Osteocyte (in vitro differentiated cells): ENCODE results near the gene PRPS1. TPM values are rescaled to one million over a fixed set of nuclear protein-coding genes. Genes with fewer than 3 reads are reported as not detected.
"Not testable (repeated sequence)": the region's sequence is repeated elsewhere in the genome, so short reads cannot be mapped to it uniquely, and the experiment has no call there.

ENCODE experiments used
- DNase-seq: peaks from one replicate; pipeline ENCODE4 v3.0.0; 2021; ENCODE audit warnings: mixed read lengths; ENCODE audit not compliant: unreplicated experiment; ENCODE audit errors: extremely low spot score
- H3K27ac Mint-ChIP-seq: one replicate; pipeline ENCODE4 v1.8.0; 2021; ENCODE audit warnings: mild to moderate bottlenecking, mixed read lengths; ENCODE audit not compliant: unreplicated experiment
- H3K27me3 Mint-ChIP-seq: one replicate; pipeline ENCODE4 v1.8.0; 2021; ENCODE audit warnings: mixed read lengths; ENCODE audit not compliant: unreplicated experiment
- H3K36me3 Mint-ChIP-seq: one replicate; pipeline ENCODE4 v1.8.0; 2021; ENCODE audit warnings: mixed read lengths; ENCODE audit not compliant: unreplicated experiment
- H3K4me1 Mint-ChIP-seq: one replicate; pipeline ENCODE4 v1.8.0; 2021; ENCODE audit warnings: mixed read lengths; ENCODE audit not compliant: unreplicated experiment
- H3K4me3 Mint-ChIP-seq: one replicate; pipeline ENCODE4 v1.8.0; 2021; ENCODE audit warnings: mild to moderate bottlenecking, moderate library complexity, mixed read lengths; ENCODE audit not compliant: unreplicated experiment
- H3K9me3 Mint-ChIP-seq: one replicate; pipeline ENCODE4 v1.8.0; 2021; ENCODE audit warnings: mixed read lengths; ENCODE audit not compliant: unreplicated experiment
- total RNA-seq: library from RNA; stranded (reverse); gene quantifications from 2 replicates; pipeline ENCODE4 v1.2.1, GENCODE V29; 2021
- TF ChIP-seq, protein P1 (sequence below): fragments of 200-600 bp; sonication (generic); IDR thresholded peaks from 2 replicates; pipeline ENCODE4 v1.5.0; 2021; ENCODE audit warnings: antibody characterized with exemption, mild to moderate bottlenecking, moderate library complexity

PRPS1 gene
- total RNA-seq, 1 donor from 2014 or later: 27.6 TPM

DNA sequence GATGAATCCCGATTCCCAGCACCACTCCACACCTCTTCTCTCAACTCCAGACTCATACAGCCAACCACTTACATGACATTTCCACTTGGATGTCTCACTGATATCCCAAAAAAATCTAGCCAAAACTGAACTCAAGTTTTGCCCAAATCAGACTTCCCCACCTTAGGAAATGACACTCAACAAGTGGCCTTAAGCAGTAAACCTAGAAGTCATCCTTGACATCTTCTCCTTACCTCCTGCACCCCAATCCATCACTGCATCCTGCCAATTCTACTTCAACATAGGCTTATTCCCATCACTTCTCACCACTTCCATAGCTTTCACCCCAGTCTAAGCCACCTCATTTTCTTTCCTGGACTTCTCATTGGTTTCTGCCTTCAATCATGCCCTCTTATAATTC, 39.1 kb downstream of the PRPS1 start:
- no peak for DNase-seq
- Mint-ChIP-seq H3K27me3 (no peaks in the 10 kb centered on the region), H3K27ac (no peak overlapping the region), H3K36me3 (no peaks in the 10 kb centered on the region), H3K4me1 (peaks cover 7% of the 10 kb centered on the region), H3K9me3 (peaks cover 7% of the 10 kb centered on the region), H3K4me3 (no peak overlapping the region)
- TF ChIP-seq, protein P1, sequence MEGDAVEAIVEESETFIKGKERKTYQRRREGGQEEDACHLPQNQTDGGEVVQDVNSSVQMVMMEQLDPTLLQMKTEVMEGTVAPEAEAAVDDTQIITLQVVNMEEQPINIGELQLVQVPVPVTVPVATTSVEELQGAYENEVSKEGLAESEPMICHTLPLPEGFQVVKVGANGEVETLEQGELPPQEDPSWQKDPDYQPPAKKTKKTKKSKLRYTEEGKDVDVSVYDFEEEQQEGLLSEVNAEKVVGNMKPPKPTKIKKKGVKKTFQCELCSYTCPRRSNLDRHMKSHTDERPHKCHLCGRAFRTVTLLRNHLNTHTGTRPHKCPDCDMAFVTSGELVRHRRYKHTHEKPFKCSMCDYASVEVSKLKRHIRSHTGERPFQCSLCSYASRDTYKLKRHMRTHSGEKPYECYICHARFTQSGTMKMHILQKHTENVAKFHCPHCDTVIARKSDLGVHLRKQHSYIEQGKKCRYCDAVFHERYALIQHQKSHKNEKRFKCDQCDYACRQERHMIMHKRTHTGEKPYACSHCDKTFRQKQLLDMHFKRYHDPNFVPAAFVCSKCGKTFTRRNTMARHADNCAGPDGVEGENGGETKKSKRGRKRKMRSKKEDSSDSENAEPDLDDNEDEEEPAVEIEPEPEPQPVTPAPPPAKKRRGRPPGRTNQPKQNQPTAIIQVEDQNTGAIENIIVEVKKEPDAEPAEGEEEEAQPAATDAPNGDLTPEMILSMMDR: no peak

DNA sequence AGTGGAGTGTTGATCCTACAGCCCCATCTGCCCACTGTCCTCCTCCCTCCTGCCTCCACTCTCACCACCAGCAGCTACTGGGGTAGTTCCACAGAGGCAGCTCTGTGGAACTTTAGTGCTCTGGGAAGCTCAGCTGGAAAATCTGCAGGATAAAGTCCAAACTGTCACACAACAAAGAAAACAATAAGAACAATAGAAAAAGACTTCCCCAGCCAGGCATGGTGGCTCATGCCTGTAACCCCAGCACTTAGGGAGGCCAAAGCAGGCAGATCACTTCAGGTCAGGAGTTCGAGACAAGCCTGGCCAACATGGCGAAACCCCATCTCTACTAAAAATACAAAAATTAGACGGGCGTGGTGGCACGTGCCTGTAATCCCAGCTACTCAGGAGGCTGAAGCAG, 40.4 kb downstream of the PRPS1 start:
- not testable (repeated sequence) for DNase-seq, H3K27ac Mint-ChIP-seq, H3K36me3 Mint-ChIP-seq, H3K4me3 Mint-ChIP-seq, H3K27me3 Mint-ChIP-seq, H3K9me3 Mint-ChIP-seq
- peaks cover 15% of the 10 kb centered on the region for H3K4me1 Mint-ChIP-seq

DNA sequence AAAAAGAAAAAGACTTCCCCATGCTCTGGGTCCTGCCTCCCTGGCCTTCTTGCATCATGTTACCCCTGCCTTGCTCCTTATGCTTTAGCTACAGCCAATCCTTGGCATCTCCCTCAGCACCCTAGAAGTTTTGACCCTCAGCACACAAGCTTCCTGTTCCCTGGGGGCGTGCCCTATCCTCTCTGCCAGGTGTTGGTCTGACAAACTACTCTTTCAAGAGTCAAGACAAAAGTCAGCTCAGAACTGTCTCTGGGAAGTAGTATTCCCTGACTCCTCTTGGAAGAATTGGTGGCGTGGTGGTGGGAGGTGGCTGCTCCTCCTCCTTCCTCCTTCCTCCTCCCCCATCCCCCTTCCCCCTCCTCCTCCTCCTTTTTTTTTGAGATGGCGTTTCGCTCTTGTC, 41.0 kb downstream of the PRPS1 start:
- Mint-ChIP-seq H3K27me3 (no peaks in the 10 kb centered on the region), H3K4me3 (no peak overlapping the region), H3K36me3 (no peaks in the 10 kb centered on the region), H3K4me1 (peaks cover 19% of the 10 kb centered on the region), H3K9me3 (peaks cover 7% of the 10 kb centered on the region), H3K27ac (no peak overlapping the region)
- TF ChIP-seq, protein P1: no peak
- DNase-seq: no peak

DNA sequence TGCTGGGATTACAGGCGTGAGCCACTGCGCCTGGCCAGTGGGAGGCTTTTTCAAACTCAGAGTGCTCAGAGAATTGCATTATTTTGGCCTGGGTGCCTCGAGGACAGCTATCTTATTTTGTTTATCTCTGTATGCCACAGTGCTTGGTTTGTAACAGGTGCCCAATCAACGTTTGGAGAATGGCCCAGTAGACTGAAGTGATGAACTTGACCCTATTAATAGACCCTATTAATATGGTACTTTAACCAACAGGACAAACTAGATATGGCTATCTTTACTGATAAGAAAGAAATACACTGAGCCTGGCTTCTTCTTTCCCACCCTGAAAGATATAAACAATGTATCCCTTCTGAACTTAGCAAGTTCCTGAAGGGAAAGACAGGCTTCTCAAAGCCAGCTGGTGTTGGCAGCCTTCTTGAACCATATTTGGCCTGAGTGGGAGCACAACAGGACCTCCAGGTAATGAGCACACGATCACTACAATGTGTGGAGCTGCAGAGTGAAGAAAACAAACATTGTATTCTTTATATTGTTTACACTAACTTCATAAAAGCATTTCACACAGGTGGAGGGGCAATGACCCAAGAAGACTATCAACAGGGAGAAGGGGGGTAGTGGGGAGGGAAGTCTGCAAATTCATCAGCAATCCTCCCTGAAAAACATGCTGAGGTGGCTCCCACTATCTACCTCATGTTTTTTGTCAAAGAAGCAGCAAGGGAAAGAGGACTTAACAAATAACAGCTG, 41.7 kb downstream of the PRPS1 start:
- Mint-ChIP-seq H3K36me3 (no peaks in the 10 kb centered on the region), H3K27me3 (no peaks in the 10 kb centered on the region), H3K27ac (no peak overlapping the region), H3K4me3 (no peak overlapping the region), H3K9me3 (peaks cover 7% of the 10 kb centered on the region), H3K4me1 (peaks cover 27% of the 10 kb centered on the region)
- TF ChIP-seq, protein P1: no peak
- no peak for DNase-seq

DNA sequence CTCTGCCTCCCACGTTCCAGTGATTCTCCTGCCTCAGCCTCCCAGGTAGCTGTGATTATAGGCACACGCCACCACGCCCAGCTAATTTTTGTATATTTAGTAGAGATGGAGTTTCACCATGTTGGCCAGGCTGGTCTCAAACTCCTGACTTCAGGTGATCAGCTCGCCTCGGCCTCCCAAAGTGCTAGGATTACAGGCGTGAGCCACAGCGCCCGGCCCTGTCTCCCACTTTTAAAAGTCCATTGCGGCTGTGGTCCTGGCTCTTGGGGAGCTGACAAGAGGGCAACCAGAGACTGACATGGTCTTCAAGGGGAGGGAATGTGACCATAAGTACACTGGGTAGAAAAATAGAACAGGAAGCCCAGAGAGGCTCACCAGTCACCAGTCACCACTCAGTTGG, 42.9 kb downstream of the PRPS1 start:
- H3K9me3 Mint-ChIP-seq, H3K27me3 Mint-ChIP-seq, DNase-seq, H3K4me3 Mint-ChIP-seq, H3K36me3 Mint-ChIP-seq: not testable (repeated sequence)
- H3K27ac Mint-ChIP-seq: peak overlapping the region; percentile 50
- H3K4me1 Mint-ChIP-seq: peaks cover 39% of the 10 kb centered on the region

DNA sequence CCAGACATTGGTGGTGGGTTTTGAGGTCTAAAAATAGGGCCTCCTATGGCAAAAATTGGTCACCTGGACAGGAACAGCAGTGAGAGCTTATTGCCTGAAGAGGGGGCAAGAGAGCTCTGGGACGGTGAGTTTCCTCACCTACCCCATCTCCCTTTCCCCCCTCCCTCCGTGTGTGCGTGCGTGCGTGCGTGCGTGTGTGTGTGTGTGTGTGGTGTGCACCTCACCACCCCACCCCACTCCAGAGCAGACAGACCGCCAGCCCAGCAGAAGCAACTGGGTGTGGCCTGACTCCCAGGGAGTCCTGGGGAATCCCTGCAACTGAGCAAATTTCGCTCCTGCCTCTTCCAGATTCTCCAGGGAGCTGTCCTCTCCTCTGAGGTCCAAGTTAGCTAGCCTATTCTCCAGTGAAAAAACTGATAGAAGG, 44.7 kb downstream of the PRPS1 start:
- H3K27me3 Mint-ChIP-seq: no peaks in the 10 kb centered on the region
- H3K4me3 Mint-ChIP-seq: no peak overlapping the region
- TF ChIP-seq, protein P1: peak; percentile 67
- peaks cover 53% of the 10 kb centered on the region for H3K4me1 Mint-ChIP-seq
- H3K27ac Mint-ChIP-seq: peak overlapping the region; percentile 98
- no peaks in the 10 kb centered on the region for H3K9me3 Mint-ChIP-seq
- peak; percentile 88 for DNase-seq
- no peaks in the 10 kb centered on the region for H3K36me3 Mint-ChIP-seq
